Measurements from ENCODE around the gene EYA2.

Gene EYA2

GRCh38 chr20:47227119-47227518, 332.5 kb downstream of the EYA2 start:
- no peak for DNase-seq (ENCODE audit: low read depth)

GRCh38 chr20:47227576-47227975, 332.9 kb downstream of the EYA2 start:
- no peak for DNase-seq (ENCODE audit: low read depth)

- DNase-seq (ENCODE audit: low read depth) = no peak
Observed at GRCh38 chr20:47228654-47229053, 334.0 kb downstream of the EYA2 start.

GRCh38 chr20:47230811-47231256, 336.2 kb downstream of the EYA2 start:
- DNase-seq (ENCODE audit: low read depth) = no peak

- DNase-seq (ENCODE audit: low read depth) = no peak
Observed at GRCh38 chr20:47231382-47232039, 336.9 kb downstream of the EYA2 start.

GRCh38 chr20:47232518-47232917, 337.9 kb downstream of the EYA2 start:
- no peak for DNase-seq (ENCODE audit: low read depth)

- DNase-seq (ENCODE audit: low read depth) = no peak
Observed at GRCh38 chr20:47233333-47234188, 338.9 kb downstream of the EYA2 start.

- no peak for DNase-seq (ENCODE audit: low read depth)
Observed at GRCh38 chr20:47235111-47235510, 340.5 kb downstream of the EYA2 start.

- no peak for DNase-seq (ENCODE audit: low read depth)
Observed at GRCh38 chr20:47235853-47236638, 341.4 kb downstream of the EYA2 start.

- no peak for DNase-seq (ENCODE audit: low read depth)
Observed at GRCh38 chr20:47236639-47236900, 341.9 kb downstream of the EYA2 start.

GRCh38 chr20:47237715-47238114, 343.1 kb downstream of the EYA2 start:
- no peak for DNase-seq (ENCODE audit: low read depth)

Data from activated T-helper 1 cell treated with Interleukin-2 at 50 U/mL for 16 hours (primary cell).